A549 (cell line): Measurements from ENCODE around the gene MAGI2.

Experiments
- BHLHE40 ChIP-seq: IDR thresholded peaks from 2 replicates; pipeline ENCODE4 v1.6.1; 2012; ENCODE audit warnings: low read depth, low read length, inconsistent platforms
- CHD2 ChIP-seq: fragments of 150-350 bp; IDR thresholded peaks from 2 replicates; pipeline ENCODE4 v1.6.1; 2014; ENCODE audit warnings: low read length; ENCODE audit not compliant: partially characterized antibody
- EP300 ChIP-seq, 2 experiments: fragments of >200 bp; sonication (Bioruptor Twin); formaldehyde crosslinking; IDR thresholded peaks; 2 replicates in 1 of 2; 3 replicates in 1 of 2; pipeline ENCODE4 v1.6.1; 2016 to 2017
- FOSL2 ChIP-seq, 2 experiments: fragments of 450-650 bp in 1 of 2; fragments of >200 bp in 1 of 2; sonication (Bioruptor Twin) in 1 of 2; formaldehyde crosslinking; IDR thresholded peaks; 2 replicates each; pipeline versions ENCODE4 v1.5.0 to v1.6.1; 2016 to 2020; ENCODE audit warnings: mild to moderate bottlenecking in 1 of 2, moderate library complexity in 1 of 2
- KDM5A ChIP-seq: fragments of 200-600 bp; sonication (generic); IDR thresholded peaks from 2 replicates; pipeline ENCODE4 v1.6.1; 2016; ENCODE audit warnings: antibody characterized with exemption, mild to moderate bottlenecking
- MYC ChIP-seq: IDR thresholded peaks from 2 replicates; pipeline ENCODE4 v1.6.1; 2012; ENCODE audit warnings: mild to moderate bottlenecking, inconsistent platforms, low read length, improper control_type of control experiment, borderline replicate concordance
- RAD21 ChIP-seq, 2 experiments: fragments of >200 bp in 1 of 2; sonication (Bioruptor Twin) in 1 of 2; formaldehyde crosslinking in 1 of 2; IDR thresholded peaks in 1 of 2; conservative IDR thresholded peaks in 1 of 2; 2 replicates in 1 of 2; 3 replicates in 1 of 2; pipeline ENCODE4 v1.6.1; 2012 to 2018; ENCODE audit warnings: inconsistent platforms in 1 of 2
- RCOR1 ChIP-seq: fragments of 150-350 bp; IDR thresholded peaks from 2 replicates; pipeline ENCODE4 v1.6.1; 2014; ENCODE audit warnings: antibody characterized with exemption, low read length, low read depth
- TF ChIP-seq, protein P1 (sequence below): fragments of >200 bp; sonication (Bioruptor Twin); formaldehyde crosslinking; IDR thresholded peaks from 3 replicates; pipeline ENCODE4 v1.5.1; 2016

DNA sequence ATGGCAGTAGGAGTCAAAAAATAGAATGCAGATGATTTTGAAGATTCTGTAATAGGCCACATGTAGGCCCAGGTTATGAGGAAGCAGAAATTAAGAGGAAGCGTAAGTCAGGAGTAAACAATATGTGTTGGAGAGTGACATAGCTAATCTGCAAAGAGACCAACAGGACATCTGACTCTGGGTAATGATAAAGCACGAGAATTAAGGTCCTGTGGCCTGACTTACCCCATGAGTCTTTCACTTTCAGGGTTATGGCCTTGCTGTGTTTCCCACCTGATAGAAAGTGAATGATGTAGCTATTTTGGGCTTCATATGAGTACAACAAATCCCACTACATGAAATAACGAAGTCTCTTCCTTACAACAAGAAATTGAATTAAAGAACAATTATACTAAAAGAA lies 393.0 kb downstream of the MAGI2 start:
- TF ChIP-seq CHD2 (no peak), RCOR1 (no peak), MYC (no peak), EP300 (IDR thresholded peaks at IDR 0.05) (no peak), RAD21 (conservative IDR thresholded peaks at IDR 0.05 in 1 of 2, IDR thresholded peaks at IDR 0.05 in 1 of 2) (no peak), BHLHE40 (no peak), FOSL2 (IDR thresholded peaks at IDR 0.05) (no peak), FOSL2 (CRISPR knock-in tag; IDR thresholded peaks at IDR 0.05) (no peak), KDM5A (no peak)
- TF ChIP-seq, protein P1, sequence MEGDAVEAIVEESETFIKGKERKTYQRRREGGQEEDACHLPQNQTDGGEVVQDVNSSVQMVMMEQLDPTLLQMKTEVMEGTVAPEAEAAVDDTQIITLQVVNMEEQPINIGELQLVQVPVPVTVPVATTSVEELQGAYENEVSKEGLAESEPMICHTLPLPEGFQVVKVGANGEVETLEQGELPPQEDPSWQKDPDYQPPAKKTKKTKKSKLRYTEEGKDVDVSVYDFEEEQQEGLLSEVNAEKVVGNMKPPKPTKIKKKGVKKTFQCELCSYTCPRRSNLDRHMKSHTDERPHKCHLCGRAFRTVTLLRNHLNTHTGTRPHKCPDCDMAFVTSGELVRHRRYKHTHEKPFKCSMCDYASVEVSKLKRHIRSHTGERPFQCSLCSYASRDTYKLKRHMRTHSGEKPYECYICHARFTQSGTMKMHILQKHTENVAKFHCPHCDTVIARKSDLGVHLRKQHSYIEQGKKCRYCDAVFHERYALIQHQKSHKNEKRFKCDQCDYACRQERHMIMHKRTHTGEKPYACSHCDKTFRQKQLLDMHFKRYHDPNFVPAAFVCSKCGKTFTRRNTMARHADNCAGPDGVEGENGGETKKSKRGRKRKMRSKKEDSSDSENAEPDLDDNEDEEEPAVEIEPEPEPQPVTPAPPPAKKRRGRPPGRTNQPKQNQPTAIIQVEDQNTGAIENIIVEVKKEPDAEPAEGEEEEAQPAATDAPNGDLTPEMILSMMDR: no peak
